ENCODE results near the gene BMPR1B. TPM values are rescaled to one million over a fixed set of nuclear protein-coding genes. Genes with fewer than 3 reads are reported as not detected.

The BMPR1B gene
- total RNA-seq, 2 donors from 2014 or later: 12.9 to 19.5 TPM

- no peaks in the 10 kb centered on the region for H3K36me3 ChIP-seq
- H3K4me1 ChIP-seq (ENCODE audit: control insufficient read depth in 1 of 2, low read depth in 2 of 2): peaks cover 16 to 28% of the 10 kb centered on the region in 2 donors
- ATAC-seq (ENCODE audit: insufficient number of reproducible peaks, low FRiP score, low read depth) (no peak), DNase-seq (ENCODE audit: low spot score) (no peak)
- H3K9me3 ChIP-seq: no peaks in the 10 kb centered on the region
- no peaks in the 10 kb centered on the region for H3K27me3 ChIP-seq (replicated peaks; ENCODE audit: insufficient read depth)
- no peak for TF ChIP-seq CTCF (IDR thresholded peaks at IDR 0.05)
- H3K27ac ChIP-seq: no peak overlapping the region
- H3K4me3 ChIP-seq: no peak overlapping the region
Measured at GRCh38 chr4:94929696-94930095, 171.9 kb downstream of the BMPR1B start.

GRCh38 chr4:94931626-94932025, 173.9 kb downstream of the BMPR1B start:
- Histone ChIP-seq H3K36me3 (no peaks in the 10 kb centered on the region), H3K4me1 (ENCODE audit: control insufficient read depth in 1 of 2, low read depth in 2 of 2) (peaks cover 16 to 45% of the 10 kb centered on the region in 2 donors), H3K9me3 (no peaks in the 10 kb centered on the region), H3K4me3 (no peak overlapping the region), H3K27me3 (replicated peaks; ENCODE audit: insufficient read depth) (no peaks in the 10 kb centered on the region), H3K27ac (no peak overlapping the region)
- TF ChIP-seq CTCF (IDR thresholded peaks at IDR 0.05): no peak
- ATAC-seq (ENCODE audit: insufficient number of reproducible peaks, low FRiP score, low read depth) (no peak), DNase-seq (ENCODE audit: low spot score) (no peak)

- peaks cover 11 to 39% of the 10 kb centered on the region in 2 donors for H3K4me1 ChIP-seq (ENCODE audit: control insufficient read depth in 1 of 2, low read depth in 2 of 2)
- no peaks in the 10 kb centered on the region for H3K27me3 ChIP-seq (replicated peaks; ENCODE audit: insufficient read depth)
- H3K27ac ChIP-seq: no peak overlapping the region
- no peak overlapping the region for H3K4me3 ChIP-seq
- H3K9me3 ChIP-seq: no peaks in the 10 kb centered on the region
- no peak for TF ChIP-seq CTCF (IDR thresholded peaks at IDR 0.05)
- no peak for ATAC-seq (ENCODE audit: insufficient number of reproducible peaks, low FRiP score, low read depth)
- DNase-seq (ENCODE audit: low spot score): no peak
- no peaks in the 10 kb centered on the region for H3K36me3 ChIP-seq
Measured at GRCh38 chr4:94932366-94932765, 174.6 kb downstream of the BMPR1B start.

GRCh38 chr4:94933799-94934198, 176.0 kb downstream of the BMPR1B start:
- no peak for TF ChIP-seq CTCF (IDR thresholded peaks at IDR 0.05)
- H3K27me3 ChIP-seq (replicated peaks; ENCODE audit: insufficient read depth): no peaks in the 10 kb centered on the region
- H3K36me3 ChIP-seq: no peaks in the 10 kb centered on the region
- H3K4me3 ChIP-seq: no peak overlapping the region
- no peak overlapping the region for H3K27ac ChIP-seq
- no peaks in the 10 kb centered on the region for H3K9me3 ChIP-seq
- ATAC-seq (ENCODE audit: insufficient number of reproducible peaks, low FRiP score, low read depth): no peak
- no peak for DNase-seq (ENCODE audit: low spot score)
- H3K4me1 ChIP-seq (ENCODE audit: control insufficient read depth in 1 of 2, low read depth in 2 of 2): peaks cover 0 to 27% of the 10 kb centered on the region in 2 donors

- Histone ChIP-seq H3K36me3 (no peaks in the 10 kb centered on the region), H3K9me3 (no peaks in the 10 kb centered on the region), H3K4me3 (peak overlapping the region; percentile 56), H3K27ac (no peak overlapping the region), H3K27me3 (replicated peaks; ENCODE audit: insufficient read depth) (no peaks in the 10 kb centered on the region), H3K4me1 (ENCODE audit: control insufficient read depth in 1 of 2, low read depth in 2 of 2) (peaks cover 0 to 27% of the 10 kb centered on the region in 2 donors)
- no peak for ATAC-seq (ENCODE audit: insufficient number of reproducible peaks, low FRiP score, low read depth)
- TF ChIP-seq CTCF (IDR thresholded peaks at IDR 0.05): no peak
- DNase-seq (ENCODE audit: low spot score): no peak
Measured at GRCh38 chr4:94934201-94934600, 176.4 kb downstream of the BMPR1B start.
